HG02678 (cell line): ENCODE results near the gene PHACTR1.

Source experiments
- ATAC-seq: cut with Tn5 transposase; IDR thresholded peaks from one replicate; pipeline ENCODE4 v1.9.1; 2021; ENCODE audit warnings: mild to moderate bottlenecking, moderate library complexity; ENCODE audit not compliant: unreplicated experiment

Gene PHACTR1

DNA sequence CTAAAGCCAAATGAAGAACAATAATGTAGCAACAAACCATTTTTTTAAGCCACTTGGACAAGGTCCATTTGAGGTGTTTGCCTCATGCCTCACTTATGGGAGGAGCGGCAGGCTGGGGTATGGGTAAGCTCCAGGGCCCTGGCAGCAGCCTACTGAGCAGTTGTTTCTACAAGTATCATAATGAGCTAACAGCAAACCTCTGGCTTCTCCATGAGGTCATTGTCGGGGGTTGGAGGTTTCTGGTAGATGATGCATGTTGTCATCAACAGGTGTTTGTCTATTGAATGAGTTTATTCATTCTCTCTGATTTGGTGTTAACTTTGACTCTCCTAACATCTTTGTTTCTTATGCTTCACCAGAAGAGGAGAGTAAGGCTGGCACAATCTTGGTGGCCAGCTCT is 461.1 kb downstream of the PHACTR1 start:
- ATAC-seq = no peak

DNA sequence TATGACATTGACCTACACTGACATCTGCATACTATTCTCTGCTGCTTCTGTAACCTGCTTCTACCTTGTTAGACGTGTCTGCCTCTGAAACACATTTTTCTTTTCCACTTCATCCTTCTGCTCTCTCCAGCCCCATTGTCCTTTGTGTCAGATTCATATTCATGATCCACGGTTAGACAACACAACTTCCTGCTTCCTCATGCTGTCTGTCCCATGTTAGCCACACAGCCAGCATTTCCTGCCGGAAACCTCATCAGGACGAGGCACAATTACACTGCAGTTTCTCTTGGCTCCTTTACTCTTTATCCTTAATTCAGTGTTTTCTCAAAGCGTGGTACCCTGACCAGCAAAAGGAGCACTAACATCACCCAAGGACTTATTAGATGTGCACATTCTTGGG is 461.5 kb downstream of the PHACTR1 start:
- no peak for ATAC-seq

DNA sequence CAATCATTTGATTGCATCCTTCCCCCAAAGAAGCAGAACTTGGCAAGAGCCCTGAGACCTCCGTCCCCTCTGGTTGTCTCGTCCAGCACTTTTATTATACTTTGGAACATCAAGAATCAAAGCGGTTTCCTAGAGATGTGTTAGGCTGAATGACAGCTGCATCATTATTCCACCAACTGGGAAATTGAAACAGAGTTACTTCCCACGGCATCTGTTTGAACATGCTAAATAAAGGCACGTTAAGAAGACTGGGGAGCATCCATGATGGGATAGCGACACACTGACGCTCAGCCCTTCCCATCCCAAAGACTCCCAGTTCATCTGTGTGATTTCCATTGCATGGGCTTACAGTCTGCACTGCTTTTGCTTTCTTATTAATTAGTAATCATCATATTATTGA is 464.0 kb downstream of the PHACTR1 start:
- ATAC-seq = no peak

DNA sequence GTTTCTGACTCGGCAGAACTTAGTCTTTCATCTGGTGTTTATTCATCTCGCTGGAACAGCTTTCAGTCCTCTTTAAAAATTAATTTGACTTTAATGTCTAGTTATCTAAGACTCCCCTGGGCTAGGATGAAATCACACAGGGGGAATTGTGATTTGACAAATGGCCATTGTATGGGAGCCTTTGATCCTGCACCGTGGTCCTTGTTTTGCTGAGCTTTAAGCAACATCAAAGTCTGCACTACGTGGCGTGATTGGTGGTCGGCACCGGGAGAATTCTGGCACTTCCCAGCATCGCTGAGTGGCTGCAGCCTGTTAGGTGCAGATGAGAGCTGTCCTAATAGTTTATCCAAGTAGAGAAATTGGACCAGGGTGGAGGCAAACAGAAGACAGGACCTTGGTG is 464.8 kb downstream of the PHACTR1 start:
- no peak for ATAC-seq

DNA sequence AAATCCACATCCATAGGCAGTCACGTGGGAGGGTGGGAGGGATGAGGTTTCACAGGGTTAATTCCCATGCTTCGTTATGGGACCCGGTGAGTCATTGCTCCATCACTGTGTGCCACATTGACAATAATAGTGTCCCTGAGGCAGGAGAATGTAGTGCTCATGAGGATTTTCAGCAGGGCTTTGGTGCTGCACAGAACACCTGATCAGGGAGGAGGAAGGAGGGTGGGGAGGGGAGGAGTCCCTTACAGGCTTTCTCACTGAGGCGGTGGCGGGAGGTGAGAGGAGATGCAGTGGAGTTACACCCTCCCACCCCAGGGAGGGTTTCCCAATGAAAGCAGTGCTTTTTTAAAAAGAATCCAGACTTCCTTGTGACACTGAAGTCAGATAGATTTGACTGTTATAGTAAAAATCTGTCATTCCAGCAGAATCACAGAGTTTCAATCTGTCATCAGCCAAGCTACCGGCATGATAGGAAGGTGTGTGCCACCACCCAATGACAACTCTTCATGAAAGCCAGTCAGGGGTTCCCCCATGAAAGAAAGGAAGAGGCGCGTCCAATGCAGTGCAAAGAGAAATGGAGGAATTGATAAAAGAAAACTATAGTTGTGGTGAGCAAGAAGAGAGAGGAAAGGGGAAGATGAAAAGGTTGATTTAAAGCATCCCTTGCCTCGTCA is 467.0 kb downstream of the PHACTR1 start:
- ATAC-seq = no peak

DNA sequence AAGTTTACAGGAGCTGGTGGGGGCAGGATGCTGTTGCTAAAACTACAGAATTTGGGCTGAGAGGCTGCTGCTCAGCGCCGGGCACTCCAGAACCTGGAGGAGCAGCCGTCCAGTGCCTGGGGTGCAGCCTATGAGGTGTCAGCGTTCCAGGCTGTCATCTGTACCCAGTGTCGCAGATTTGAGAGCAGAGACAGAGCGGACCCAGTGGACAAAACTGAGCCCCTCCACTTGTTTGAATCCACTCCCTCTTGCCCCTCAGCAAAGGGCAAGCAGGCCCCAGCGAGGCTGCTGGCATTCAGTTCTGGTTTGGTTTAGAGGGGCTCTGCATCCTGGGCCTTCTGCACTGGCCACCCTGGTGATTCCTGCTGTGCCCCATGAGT is 467.5 kb downstream of the PHACTR1 start:
- ATAC-seq = no peak

DNA sequence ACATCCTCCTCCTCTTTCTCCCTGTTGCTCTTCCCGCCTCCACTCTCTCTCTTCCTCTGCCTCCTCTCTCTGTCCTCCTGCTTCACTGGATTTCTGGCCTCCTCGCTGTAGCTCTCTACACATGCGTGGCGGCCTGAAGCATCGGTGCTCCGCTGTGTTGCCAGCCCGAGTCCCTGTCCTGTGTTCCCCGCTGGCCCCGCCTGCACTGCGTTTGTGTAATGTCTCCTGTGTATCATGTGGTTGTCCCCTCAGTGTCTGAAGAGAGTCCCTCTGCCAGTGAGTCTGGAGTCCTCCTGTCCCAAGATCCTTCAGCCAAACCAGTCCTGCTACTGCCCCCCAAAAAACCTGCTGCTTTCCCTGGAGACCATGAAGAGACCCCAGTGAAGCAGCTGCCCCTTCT is 468.0 kb downstream of the PHACTR1 start:
- ATAC-seq = no peak

DNA sequence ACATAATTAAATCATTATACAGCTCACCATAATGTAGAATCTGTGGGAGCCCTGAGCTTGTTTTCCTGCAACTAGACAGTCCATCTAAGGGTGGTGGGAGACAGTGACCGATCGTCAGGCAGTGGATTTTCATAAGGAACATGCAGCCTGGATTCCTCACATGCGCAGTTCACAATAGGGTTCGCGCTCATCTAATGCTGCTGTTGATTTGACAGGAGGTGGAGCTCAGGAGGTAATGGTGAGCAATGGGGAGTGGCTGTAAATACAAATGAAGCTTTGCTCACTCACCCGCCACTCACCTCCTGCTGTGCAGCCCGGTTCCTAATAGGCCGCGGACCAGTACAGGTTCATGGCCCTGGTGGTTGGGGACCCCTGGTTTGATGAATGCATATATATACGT is 470.3 kb downstream of the PHACTR1 start:
- no peak for ATAC-seq

DNA sequence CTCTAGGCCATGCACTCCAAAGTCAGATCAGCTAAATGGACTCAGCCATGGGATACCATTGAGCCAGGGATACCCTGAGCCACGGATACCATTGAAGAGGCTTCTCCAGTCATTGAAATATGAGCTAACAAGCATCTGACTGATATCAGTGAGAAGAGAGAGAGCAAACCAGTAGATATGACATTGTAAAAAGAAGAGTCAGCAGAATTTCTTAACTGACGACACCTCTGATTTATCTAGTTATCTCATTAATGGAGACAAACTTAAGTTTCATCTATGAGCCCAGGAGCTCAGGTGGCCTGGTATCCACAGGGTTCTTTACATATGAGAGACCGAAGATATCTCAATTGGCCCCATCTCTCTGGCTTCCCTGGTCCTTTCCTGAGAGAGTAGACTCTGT is 471.1 kb downstream of the PHACTR1 start:
- ATAC-seq = no peak

DNA sequence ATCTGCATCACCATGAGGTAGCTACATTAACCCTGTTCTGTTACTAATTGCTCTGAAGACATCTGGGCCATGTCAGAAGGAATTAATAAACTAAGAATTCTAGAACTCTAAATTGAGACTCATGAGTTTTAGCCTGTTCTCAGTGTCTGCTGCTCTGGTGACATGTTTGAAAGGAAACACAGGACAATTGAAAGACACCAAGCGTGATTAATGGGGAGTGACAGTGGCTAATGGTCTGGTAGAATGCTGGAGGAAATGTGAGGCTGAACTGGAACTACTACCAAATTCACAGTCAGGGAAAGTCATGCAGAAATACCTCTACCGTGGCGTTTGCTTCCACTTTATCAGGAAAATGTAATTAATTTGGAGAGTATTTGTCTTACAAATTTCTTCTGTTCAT is 471.7 kb downstream of the PHACTR1 start:
- ATAC-seq = no peak

DNA sequence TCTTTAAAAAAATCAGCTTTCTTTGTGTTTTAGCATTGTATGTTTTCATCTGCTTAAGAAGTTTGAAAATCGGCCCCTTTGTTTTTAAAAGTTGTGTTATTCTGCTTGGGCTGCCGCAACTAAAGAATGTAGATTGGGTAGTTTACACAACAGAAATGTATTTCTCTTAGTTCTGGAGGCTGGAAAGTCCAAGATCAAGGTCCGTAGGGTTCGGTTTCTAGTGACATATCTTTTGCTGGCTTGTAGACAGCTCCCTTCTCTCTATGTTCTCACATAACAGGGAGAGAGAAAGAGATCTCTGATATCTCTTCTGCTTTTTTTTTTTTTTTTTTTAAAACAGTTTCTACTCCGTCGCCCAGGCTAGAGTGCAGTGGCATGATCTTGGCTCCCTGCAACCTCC is 473.1 kb downstream of the PHACTR1 start:
- ATAC-seq = no peak

DNA sequence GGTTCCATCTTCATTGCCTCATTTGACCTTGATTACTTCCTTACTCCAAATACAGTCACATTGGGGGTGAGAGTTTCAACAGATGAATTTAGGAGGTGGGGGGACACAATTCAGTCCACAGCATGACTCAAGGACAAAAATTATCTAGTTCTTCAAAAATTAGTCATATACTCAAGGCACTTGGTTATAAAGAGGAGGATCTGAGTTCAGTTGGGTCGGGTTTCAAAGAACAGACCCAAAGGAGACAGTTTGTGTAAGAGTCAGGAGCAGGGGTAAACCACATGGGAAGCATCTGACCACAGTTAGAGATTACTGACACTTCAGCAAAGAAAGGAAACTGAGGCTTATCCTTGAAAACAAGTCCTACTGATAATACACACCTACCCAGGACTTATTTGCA is 473.8 kb downstream of the PHACTR1 start:
- ATAC-seq = no peak

DNA sequence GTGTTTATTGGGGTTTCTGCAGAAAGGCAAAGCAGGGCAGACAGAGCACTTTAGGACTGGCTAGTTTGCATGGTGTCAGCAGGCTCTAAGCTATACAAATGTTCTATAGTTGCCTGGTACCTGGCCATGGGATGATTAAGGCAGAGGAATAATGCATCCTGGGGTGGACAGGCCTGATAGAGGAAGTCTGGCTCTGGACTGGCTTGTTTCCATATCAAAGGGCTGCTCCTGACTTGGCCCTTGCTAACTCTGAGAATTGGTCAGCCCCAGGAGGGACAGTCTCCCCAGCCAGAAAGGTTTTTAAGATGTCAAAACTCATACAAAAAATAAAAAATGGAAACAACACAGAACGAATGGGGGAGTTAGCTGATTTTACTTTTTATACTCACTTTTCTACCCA is 474.9 kb downstream of the PHACTR1 start:
- ATAC-seq = no peak

DNA sequence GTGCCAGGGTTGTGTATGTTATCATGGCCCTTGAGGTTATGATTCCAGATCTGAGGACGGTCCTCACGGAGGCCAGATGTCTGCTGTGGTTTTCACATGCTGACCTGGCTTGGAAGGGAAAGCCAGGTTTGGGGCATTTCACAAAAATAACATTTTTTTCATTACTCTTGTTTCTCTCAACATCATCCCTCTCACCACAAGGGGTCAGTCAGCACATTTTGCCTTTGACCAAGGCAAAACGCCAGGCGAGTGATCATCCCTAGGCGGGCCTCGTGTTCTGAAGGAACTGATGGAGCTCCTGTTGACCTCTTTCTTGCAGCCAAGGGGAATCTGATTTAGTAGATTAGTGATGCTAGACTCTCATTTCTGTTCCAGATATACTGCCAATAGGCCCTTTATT is 478.3 kb downstream of the PHACTR1 start:
- no peak for ATAC-seq

DNA sequence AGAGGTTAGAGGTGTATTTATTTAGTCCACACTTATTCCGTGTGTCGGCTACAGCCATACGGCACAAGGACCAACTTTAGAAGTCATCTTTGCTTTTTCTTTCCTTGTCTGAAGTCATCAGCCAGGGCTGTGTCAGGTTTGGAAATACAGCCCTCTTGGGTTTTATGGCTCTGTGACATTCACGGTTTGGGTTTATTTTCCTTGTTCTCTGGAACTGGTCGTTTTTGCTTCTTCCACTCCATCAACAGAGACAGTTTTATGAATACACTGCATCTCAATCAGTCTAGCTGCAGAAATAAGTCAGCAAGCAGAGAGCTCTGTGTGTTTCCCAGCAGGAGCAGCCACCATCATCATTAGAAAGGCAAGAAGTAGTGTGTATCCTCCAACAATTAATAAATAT is 479.2 kb downstream of the PHACTR1 start:
- ATAC-seq = no peak

DNA sequence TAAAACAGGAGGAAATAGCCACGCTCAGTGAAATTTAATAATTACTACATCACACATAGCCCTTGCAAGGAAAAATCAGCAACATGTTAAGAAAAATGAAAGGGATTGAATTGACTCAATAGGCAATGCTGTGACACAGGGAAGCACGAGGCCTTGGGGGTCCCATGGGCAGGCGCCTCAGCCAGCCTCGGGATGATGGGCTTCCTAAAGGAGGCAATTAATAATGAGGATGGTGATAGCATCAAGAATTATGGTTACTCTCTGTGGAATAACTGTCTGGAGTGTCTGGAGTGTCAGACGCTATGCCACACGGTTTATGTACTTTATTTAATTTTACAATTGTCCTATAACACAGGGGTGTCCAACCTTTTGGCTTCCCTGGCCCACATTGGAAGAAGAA is 481.6 kb downstream of the PHACTR1 start:
- ATAC-seq = no peak

DNA sequence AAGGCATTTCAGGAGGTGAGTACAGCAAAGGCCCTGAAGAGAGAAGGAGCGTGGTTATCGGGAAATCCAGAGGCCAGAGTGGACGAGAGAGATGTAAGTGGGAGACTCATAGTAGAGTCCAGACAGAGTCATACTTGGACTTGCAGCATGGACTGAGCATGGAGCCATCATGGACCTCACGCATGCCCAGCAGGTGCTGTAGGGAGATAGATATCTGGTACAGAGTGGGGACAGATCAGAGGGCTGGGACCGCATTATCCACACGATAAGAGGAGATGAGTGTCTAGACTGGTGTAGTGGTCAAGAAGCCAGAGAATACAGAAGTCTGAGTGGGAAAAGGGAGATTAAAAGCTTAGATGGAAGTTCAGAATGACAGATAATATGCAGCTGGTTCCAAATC is 484.8 kb downstream of the PHACTR1 start:
- ATAC-seq = no peak

DNA sequence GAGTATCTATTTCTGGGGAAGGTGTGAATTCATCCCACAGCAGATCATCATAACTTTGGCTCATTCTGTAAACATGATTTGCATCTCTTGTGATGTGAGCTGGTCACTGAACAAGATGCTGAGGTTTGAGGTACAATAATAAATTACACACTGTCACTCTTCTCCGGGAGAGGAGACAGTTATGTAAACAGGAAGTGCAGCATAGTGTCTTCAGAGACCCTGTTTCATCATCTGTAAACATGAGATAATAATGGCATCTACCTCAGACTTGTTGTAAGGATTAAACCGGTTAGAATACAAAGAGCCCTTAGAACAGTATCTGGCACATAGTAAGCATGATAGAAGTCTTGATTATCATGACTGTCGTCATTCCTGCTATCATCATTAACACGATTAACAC is 486.6 kb downstream of the PHACTR1 start:
- no peak for ATAC-seq

DNA sequence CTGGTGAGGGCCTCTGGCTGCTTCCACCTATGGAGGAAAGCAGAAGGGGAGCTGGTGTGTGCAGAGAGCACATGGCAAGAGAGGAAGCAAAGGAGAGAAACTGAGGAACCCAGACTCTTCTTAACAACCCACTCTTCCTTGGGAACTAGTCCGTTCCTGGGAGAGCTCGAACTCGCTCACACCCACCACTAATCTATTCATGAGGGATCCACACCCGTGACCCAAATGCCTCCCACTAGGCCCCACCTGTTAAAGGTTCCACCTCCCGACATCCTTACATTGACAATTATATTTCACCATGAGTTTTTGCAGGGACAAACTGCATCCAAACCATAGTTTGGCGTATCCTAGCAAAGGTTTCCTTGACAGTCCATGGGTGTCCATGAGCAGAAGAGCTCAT is 488.5 kb downstream of the PHACTR1 start:
- ATAC-seq = no peak

DNA sequence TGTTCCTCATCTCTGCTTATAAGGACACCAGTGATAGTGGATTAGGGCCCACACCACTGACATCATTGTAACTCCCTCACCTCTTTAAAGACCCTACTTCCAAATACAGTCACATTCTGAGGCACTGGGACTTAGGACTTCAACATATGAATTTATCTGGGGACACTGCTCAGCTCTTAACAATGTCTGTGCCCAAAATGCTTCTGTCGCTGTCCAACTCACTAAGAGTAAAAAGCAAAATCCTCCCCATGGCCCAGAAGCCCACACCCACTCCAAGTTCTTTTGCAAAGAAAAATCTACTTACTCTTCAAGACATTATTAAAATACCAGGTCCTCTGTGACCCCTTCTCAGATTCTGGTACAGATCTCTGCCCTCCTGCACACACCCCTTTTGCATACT is 495.5 kb downstream of the PHACTR1 start:
- ATAC-seq = no peak

DNA sequence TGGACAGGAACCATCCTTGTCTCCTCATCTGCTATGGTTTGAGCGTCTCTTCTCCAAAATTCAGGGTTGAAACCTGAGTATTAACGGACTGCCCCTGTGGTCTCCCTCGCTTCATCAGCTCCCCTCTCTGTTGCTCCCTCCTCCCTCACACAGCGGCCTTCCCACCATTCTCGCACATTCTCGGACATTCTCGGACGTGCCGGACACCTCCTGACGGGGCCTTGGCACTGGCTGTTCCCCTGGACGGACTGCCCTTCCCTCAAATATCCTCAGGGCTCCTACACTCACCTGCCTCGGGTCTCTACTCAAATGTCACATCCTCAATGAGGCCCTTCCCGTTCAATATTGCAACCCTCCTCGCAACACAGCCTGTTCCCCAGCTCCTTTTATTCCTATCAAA is 496.0 kb downstream of the PHACTR1 start:
- no peak for ATAC-seq

DNA sequence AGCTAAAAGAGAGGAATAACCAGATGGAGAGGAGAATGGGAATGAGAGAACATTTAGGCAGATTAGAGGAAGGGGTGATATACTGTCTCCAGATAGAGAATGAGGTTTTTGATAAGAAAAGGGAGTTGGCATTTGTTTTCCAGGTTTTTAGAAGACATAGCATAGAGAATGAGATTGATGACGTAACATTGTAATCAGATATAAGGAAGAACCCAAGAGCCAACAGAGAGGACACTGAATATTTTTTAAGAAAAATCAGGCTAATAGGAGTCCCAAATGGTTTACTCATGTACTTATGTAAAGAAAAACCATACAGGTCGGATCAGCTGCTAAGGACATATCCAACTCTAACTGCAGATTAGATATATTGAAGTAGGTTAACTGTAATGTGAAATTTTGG is 498.8 kb downstream of the PHACTR1 start:
- no peak for ATAC-seq

DNA sequence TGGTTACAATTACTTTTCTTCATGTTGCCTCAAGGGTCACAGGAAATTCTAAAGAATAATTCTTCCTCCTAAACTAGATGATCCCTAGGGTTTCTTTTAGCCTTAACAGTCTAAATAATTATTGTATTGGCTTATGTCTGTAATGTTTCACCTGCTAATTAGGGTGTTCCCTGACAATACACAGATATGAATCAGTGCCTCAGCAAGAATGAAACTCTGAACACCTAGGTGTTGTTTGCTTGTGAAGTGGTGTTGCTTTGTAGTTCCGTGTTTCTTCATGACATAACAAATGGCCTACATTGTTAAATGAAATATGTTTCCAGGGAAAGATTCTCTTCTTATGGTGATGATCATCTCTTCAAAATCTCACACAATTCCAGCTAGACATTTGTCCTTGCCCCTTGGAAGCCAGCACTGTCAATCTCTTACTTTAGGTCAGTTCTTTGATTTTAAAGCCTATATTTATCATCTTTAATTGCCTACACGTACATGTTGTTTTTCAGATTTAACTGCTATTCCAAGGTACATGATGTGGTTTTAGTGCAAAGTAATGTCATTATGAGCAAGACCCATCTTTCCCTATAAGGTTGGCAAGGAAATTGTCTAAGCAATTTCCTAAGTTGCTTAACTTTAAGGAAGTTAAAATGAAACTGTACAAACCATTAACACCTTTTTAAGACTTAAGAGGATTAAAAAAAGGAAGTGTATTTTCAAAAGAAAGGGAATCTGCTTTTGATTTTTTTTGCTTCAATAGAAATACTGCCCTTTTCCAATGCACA is 499.9 kb downstream of the PHACTR1 start:
- no peak for ATAC-seq
